Stomach smooth muscle (tissue), 2 donors: ENCODE results near the gene GPC1.

Experiments used
- H3K27ac ChIP-seq: one replicate; pipeline ENCODE4 v1.7.0; 2013; ENCODE audit warnings: mild to moderate bottlenecking, low read length, inconsistent platforms
- H3K27me3 ChIP-seq, 2 donors: one replicate each; pipeline ENCODE4 v1.7.0; 2013; ENCODE audit warnings: low read length in 2 of 2; ENCODE audit not compliant: insufficient read depth in 2 of 2, control insufficient read depth in 1 of 2
- H3K36me3 ChIP-seq, 2 donors: one replicate each; pipeline ENCODE4 v1.7.0; 2013; ENCODE audit warnings: low read length in 2 of 2; ENCODE audit not compliant: control insufficient read depth in 2 of 2, insufficient read depth in 2 of 2
- H3K4me1 ChIP-seq: one replicate; pipeline ENCODE4 v1.7.0; 2013; ENCODE audit warnings: low read length; ENCODE audit not compliant: control insufficient read depth, insufficient read depth
- H3K4me3 ChIP-seq, 2 donors: one replicate each; pipeline ENCODE4 v1.7.0; 2013; ENCODE audit warnings: low read length in 2 of 2
- H3K9ac ChIP-seq, 2 donors: one replicate each; pipeline ENCODE4 v1.7.0; 2013; ENCODE audit warnings: low read length in 2 of 2, mild to moderate bottlenecking in 1 of 2
- H3K9me3 ChIP-seq, 2 donors: one replicate each; pipeline ENCODE4 v1.7.0; 2013; ENCODE audit warnings: low read length in 2 of 2; ENCODE audit not compliant: control insufficient read depth in 2 of 2
- donor health status: healthy.
- donor health status: Pancreatic carcinoma.

GPC1 gene

GRCh38 chr2:240392084-240392947 lies 43.1 kb upstream of the GPC1 start:
- no peak overlapping the region for H3K9ac ChIP-seq
- peaks cover 6% of the 10 kb centered on the region for H3K4me1 ChIP-seq
- no peaks in the 10 kb centered on the region for H3K27me3 ChIP-seq
- no peak overlapping the region for H3K4me3 ChIP-seq
- H3K36me3 ChIP-seq, result no peaks in the 10 kb centered on the region
- no peaks in the 10 kb centered on the region for H3K9me3 ChIP-seq
- H3K27ac ChIP-seq, result no peak overlapping the region

- Histone ChIP-seq H3K4me3 (no peak overlapping the region), H3K9ac (no peak overlapping the region), H3K9me3 (no peaks in the 10 kb centered on the region), H3K27ac (no peak overlapping the region), H3K27me3 (no peaks in the 10 kb centered on the region), H3K4me1 (peaks cover 3% of the 10 kb centered on the region), H3K36me3 (no peaks in the 10 kb centered on the region)
Observed at GRCh38 chr2:240392948-240393830, 42.3 kb upstream of the GPC1 start.

- no peak overlapping the region for H3K4me3 ChIP-seq
- H3K27me3 ChIP-seq, result no peaks in the 10 kb centered on the region
- no peak overlapping the region for H3K27ac ChIP-seq
- H3K4me1 ChIP-seq, result peaks cover 5% of the 10 kb centered on the region
- H3K9me3 ChIP-seq, result no peaks in the 10 kb centered on the region
- no peaks in the 10 kb centered on the region for H3K36me3 ChIP-seq
- H3K9ac ChIP-seq, result no peak overlapping the region
Observed at GRCh38 chr2:240393831-240394410, 41.5 kb upstream of the GPC1 start.

- no peaks in the 10 kb centered on the region for H3K9me3 ChIP-seq
- peaks cover 5% of the 10 kb centered on the region for H3K4me1 ChIP-seq
- H3K27me3 ChIP-seq, result no peaks in the 10 kb centered on the region
- no peaks in the 10 kb centered on the region for H3K36me3 ChIP-seq
- no peak overlapping the region for H3K27ac ChIP-seq
- no peak overlapping the region for H3K4me3 ChIP-seq
- no peak overlapping the region for H3K9ac ChIP-seq
Observed at GRCh38 chr2:240394549-240394948, 40.9 kb upstream of the GPC1 start.

- Histone ChIP-seq H3K4me3 (no peak overlapping the region), H3K36me3 (no peaks in the 10 kb centered on the region), H3K9ac (no peak overlapping the region), H3K9me3 (no peaks in the 10 kb centered on the region), H3K27ac (no peak overlapping the region), H3K27me3 (no peaks in the 10 kb centered on the region), H3K4me1 (peaks cover 2% of the 10 kb centered on the region)
Observed at GRCh38 chr2:240395448-240395847, 40.0 kb upstream of the GPC1 start.

GRCh38 chr2:240395896-240396622 lies 39.4 kb upstream of the GPC1 start:
- no peak overlapping the region for H3K27ac ChIP-seq
- no peaks in the 10 kb centered on the region for H3K9me3 ChIP-seq
- no peaks in the 10 kb centered on the region for H3K27me3 ChIP-seq
- no peak overlapping the region for H3K9ac ChIP-seq
- no peak overlapping the region for H3K4me3 ChIP-seq
- H3K4me1 ChIP-seq, result peaks cover 2% of the 10 kb centered on the region
- no peaks in the 10 kb centered on the region for H3K36me3 ChIP-seq

- H3K27ac ChIP-seq, result no peak overlapping the region
- H3K4me1 ChIP-seq, result peaks cover 2% of the 10 kb centered on the region
- H3K9me3 ChIP-seq, result no peaks in the 10 kb centered on the region
- H3K4me3 ChIP-seq, result no peak overlapping the region
- H3K9ac ChIP-seq, result no peak overlapping the region
- no peaks in the 10 kb centered on the region for H3K27me3 ChIP-seq
- no peaks in the 10 kb centered on the region for H3K36me3 ChIP-seq
Observed at GRCh38 chr2:240396623-240397541, 38.6 kb upstream of the GPC1 start.

GRCh38 chr2:240397542-240397916 lies 37.9 kb upstream of the GPC1 start:
- Histone ChIP-seq H3K36me3 (no peaks in the 10 kb centered on the region), H3K4me3 (no peak overlapping the region), H3K9me3 (no peaks in the 10 kb centered on the region), H3K27me3 (no peaks in the 10 kb centered on the region), H3K9ac (no peak overlapping the region), H3K27ac (no peak overlapping the region), H3K4me1 (peaks cover 2% of the 10 kb centered on the region)

- H3K27me3 ChIP-seq, result no peaks in the 10 kb centered on the region
- peaks cover 2% of the 10 kb centered on the region for H3K4me1 ChIP-seq
- no peaks in the 10 kb centered on the region for H3K9me3 ChIP-seq
- H3K9ac ChIP-seq, result no peak overlapping the region
- H3K27ac ChIP-seq, result no peak overlapping the region
- no peaks in the 10 kb centered on the region for H3K36me3 ChIP-seq
- no peak overlapping the region for H3K4me3 ChIP-seq
Observed at GRCh38 chr2:240397924-240398645, 37.4 kb upstream of the GPC1 start.
